SK-N-SH treated with all-trans-retinoic acid at 6 μM for 48 hours (cell line): ENCODE measurements around the gene IPO7.
A peak's percentile ranks its signal among the peaks of the same experiment; 100 is the strongest.

Source experiments
- ATAC-seq: fragments of 200-7000 bp; cut with Tn5 transposase; 3 replicates; pipeline ENCODE4 v1.9.1; 2020; ENCODE audit warnings: mild to moderate bottlenecking, moderate library complexity
- ARNTL ChIP-seq: fragments of 450-650 bp; formaldehyde crosslinking; IDR thresholded peaks from 2 replicates; pipeline ENCODE4 v1.5.0; 2020; ENCODE audit warnings: low read depth, mild to moderate bottlenecking, moderate library complexity, borderline replicate concordance
- BACH2 ChIP-seq: fragments of 250-450 bp; sonication (Bioruptor Pico); IDR thresholded peaks from 2 replicates; pipeline ENCODE4 v1.9.0; 2021; ENCODE audit warnings: mild to moderate bottlenecking, borderline replicate concordance
- ESRRG ChIP-seq: fragments of 250-450 bp; sonication (Bioruptor Pico); IDR thresholded peaks from 2 replicates; pipeline ENCODE4 v1.6.1; 2021; ENCODE audit warnings: mild to moderate bottlenecking
- GLIS3 ChIP-seq: fragments of 250-450 bp; sonication (Bioruptor Pico); IDR thresholded peaks from 2 replicates; pipeline ENCODE4 v1.5.0; 2020; ENCODE audit warnings: mild to moderate bottlenecking, moderate library complexity
- ISL1 ChIP-seq: fragments of 250-450 bp; sonication (Bioruptor Pico); IDR thresholded peaks from 2 replicates; pipeline ENCODE4 v2.1.2; 2022; ENCODE audit warnings: mild to moderate bottlenecking, moderate library complexity
- OSR1 ChIP-seq: fragments of 250-450 bp; sonication (Bioruptor Pico); IDR thresholded peaks from 2 replicates; pipeline ENCODE4 v1.8.0; 2022; ENCODE audit warnings: moderate library complexity, mild to moderate bottlenecking, inconsistent platforms
- RARB ChIP-seq: fragments of 250-450 bp; sonication (Bioruptor Pico); IDR thresholded peaks from 2 replicates; pipeline ENCODE4 v1.8.0; 2021; ENCODE audit warnings: mild to moderate bottlenecking, moderate library complexity
- SNAI2 ChIP-seq: fragments of 250-450 bp; sonication (Bioruptor Pico); IDR thresholded peaks from 2 replicates; pipeline ENCODE4 v1.5.0; 2020; ENCODE audit warnings: mild to moderate bottlenecking, moderate library complexity
- TCF4 ChIP-seq: fragments of 250-450 bp; sonication (Bioruptor Pico); IDR thresholded peaks from 2 replicates; pipeline ENCODE4 v1.8.0; 2021; ENCODE audit warnings: mild to moderate bottlenecking, moderate library complexity, borderline replicate concordance
- TOX ChIP-seq: fragments of 250-450 bp; sonication (Bioruptor Pico); IDR thresholded peaks from 2 replicates; pipeline ENCODE4 v1.8.0; 2021; ENCODE audit warnings: mild to moderate bottlenecking, moderate library complexity, borderline replicate concordance
- ZC3H10 ChIP-seq: fragments of 250-450 bp; sonication (Bioruptor Pico); IDR thresholded peaks from 2 replicates; pipeline ENCODE4 v1.5.1; 2021; ENCODE audit warnings: mild to moderate bottlenecking, moderate library complexity
- ZFP3 ChIP-seq: fragments of 250-450 bp; sonication (Bioruptor Pico); IDR thresholded peaks from 2 replicates; pipeline ENCODE4 v1.5.0; 2020; ENCODE audit warnings: mild to moderate bottlenecking, moderate library complexity
- ZFP30 ChIP-seq: fragments of 450-650 bp; formaldehyde crosslinking; IDR thresholded peaks from 2 replicates; pipeline ENCODE4 v1.5.0; 2022; ENCODE audit warnings: mild to moderate bottlenecking, moderate library complexity
- ZNF565 ChIP-seq: fragments of 450-650 bp; formaldehyde crosslinking; conservative IDR thresholded peaks from 2 replicates; pipeline ENCODE4 v1.5.0; 2020; ENCODE audit warnings: low read depth, mild to moderate bottlenecking, moderate library complexity
- ZNF70 ChIP-seq: fragments of 450-650 bp; formaldehyde crosslinking; IDR thresholded peaks from 2 replicates; pipeline ENCODE4 v1.5.0; 2020; ENCODE audit warnings: mild to moderate bottlenecking, moderate library complexity
- ZNF8 ChIP-seq: fragments of 450-650 bp; formaldehyde crosslinking; IDR thresholded peaks from 2 replicates; pipeline ENCODE4 v1.5.0; 2020; ENCODE audit warnings: mild to moderate bottlenecking, moderate library complexity
- TF ChIP-seq, protein P1 (sequence below): fragments of 250-450 bp; sonication (Bioruptor Pico); IDR thresholded peaks from 2 replicates; pipeline ENCODE4 v1.8.0; 2020; ENCODE audit warnings: mild to moderate bottlenecking, moderate library complexity, borderline replicate concordance
- TF ChIP-seq, protein P2 (sequence below): fragments of 250-450 bp; sonication (Bioruptor Pico); IDR thresholded peaks from 2 replicates; pipeline ENCODE4 v1.8.0; 2021; ENCODE audit warnings: low read depth, mild to moderate bottlenecking, moderate library complexity, borderline replicate concordance
- TF ChIP-seq, protein P3 (sequence below): fragments of 250-450 bp; sonication (Bioruptor Pico); IDR thresholded peaks from 2 replicates; pipeline ENCODE4 v1.5.0; 2020; ENCODE audit warnings: mild to moderate bottlenecking, moderate library complexity
- TF ChIP-seq, protein P4 (sequence below): fragments of 250-450 bp; sonication (Bioruptor Pico); IDR thresholded peaks from 2 replicates; pipeline ENCODE4 v1.5.1; 2020; ENCODE audit warnings: low read depth, mild to moderate bottlenecking, moderate library complexity

Gene IPO7

DNA sequence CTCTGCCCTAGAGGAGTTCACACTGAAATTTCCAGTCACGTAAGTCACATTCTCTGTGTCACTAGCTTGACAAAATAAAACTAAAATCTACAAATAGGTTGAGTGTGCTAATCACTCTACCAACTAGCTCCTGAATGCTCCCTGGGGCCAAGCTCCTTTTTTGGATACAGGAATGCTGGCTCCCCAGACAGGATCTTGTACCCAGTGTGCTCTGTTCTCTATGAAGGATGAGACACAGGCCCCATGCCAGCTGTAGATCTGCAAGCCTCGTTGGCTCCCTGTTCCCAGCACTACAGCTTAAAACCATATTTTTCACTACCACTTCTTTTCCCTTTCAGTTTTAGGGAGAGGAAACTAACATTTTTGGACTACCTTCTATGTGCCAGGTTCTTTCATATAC lies 3.7 kb upstream of the IPO7 start (continued):
- TF ChIP-seq, protein P1, sequence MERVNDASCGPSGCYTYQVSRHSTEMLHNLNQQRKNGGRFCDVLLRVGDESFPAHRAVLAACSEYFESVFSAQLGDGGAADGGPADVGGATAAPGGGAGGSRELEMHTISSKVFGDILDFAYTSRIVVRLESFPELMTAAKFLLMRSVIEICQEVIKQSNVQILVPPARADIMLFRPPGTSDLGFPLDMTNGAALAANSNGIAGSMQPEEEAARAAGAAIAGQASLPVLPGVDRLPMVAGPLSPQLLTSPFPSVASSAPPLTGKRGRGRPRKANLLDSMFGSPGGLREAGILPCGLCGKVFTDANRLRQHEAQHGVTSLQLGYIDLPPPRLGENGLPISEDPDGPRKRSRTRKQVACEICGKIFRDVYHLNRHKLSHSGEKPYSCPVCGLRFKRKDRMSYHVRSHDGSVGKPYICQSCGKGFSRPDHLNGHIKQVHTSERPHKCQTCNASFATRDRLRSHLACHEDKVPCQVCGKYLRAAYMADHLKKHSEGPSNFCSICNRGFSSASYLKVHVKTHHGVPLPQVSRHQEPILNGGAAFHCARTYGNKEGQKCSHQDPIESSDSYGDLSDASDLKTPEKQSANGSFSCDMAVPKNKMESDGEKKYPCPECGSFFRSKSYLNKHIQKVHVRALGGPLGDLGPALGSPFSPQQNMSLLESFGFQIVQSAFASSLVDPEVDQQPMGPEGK (CRISPR knock-in tag), result no peak
- no peak for TF ChIP-seq ZC3H10 (CRISPR knock-in tag)

DNA sequence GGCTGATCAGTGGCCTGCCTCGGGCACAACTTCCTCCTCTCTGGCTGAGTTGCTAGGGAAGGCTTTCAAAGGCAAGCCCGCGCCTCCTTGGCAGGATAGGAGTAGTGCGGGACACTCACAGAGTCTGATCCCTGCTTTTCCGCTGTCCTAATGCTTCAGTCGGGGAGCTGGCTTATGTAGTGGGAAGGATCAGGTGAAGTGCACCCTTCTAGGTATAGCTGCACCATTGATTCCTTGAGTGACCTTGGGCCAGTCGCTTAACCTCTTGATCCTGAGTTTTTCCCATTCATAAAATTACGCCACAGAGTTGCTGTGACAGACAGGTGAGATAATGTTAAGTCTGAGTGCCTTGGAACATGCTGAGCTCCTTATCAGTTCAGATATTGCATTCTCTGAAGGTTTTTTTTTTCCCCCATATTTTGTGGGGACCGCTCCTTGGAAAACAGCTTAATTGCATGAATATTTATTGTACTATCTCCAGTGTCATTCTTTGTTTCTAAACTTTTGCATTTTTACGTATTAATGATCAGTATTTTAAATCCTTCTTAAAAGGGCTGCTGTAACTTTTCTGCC lies 961 bp downstream of the IPO7 start:
- TF ChIP-seq ZFP3 (CRISPR knock-in tag), result peak; percentile 87
- TF ChIP-seq, protein P2, sequence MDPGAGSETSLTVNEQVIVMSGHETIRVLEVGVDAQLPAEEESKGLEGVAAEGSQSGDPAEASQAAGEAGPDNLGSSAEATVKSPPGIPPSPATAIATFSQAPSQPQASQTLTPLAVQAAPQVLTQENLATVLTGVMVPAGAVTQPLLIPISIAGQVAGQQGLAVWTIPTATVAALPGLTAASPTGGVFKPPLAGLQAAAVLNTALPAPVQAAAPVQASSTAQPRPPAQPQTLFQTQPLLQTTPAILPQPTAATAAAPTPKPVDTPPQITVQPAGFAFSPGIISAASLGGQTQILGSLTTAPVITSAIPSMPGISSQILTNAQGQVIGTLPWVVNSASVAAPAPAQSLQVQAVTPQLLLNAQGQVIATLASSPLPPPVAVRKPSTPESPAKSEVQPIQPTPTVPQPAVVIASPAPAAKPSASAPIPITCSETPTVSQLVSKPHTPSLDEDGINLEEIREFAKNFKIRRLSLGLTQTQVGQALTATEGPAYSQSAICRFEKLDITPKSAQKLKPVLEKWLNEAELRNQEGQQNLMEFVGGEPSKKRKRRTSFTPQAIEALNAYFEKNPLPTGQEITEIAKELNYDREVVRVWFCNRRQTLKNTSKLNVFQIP (CRISPR knock-in tag), result no peak
- peak; percentile 73 for ATAC-seq

DNA sequence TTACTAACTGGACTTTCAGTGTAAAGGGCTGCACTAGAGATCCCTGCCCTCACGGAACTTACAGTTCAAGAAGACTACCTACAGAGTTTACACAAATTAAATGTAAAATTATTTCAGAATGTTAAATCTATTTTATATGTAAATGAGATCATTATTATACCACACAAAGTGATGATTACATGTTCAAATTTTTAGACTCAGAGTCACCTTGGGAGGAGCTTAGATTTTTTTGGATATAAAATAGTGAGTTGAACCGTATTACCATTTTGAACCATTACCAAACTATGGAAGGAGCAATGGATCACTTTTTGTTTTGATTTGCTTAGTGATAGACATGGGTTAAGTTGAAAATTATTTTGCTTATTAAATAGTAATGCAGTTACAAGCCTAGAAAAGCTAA lies 1.6 kb downstream of the IPO7 start:
- ATAC-seq, result no peak

DNA sequence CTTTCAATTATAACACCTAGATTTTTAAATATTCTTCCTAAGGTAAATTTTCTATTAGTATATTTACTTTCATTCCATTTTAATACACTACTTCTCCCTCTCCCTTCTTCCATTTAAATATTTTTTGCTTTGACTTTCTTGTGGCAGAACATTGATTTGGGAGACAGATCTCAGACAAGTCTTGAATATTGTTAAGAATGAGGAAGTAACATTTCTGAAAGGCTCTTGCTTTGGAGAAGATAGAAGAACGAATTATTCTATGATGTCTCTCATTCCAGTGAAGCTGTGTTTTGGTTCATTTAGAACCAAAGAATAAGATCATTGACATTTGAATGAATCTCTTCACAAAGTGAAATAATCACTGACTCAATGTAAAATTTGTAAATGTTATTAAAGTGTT lies 2.4 kb downstream of the IPO7 start:
- TF ChIP-seq ISL1 (CRISPR knock-in tag) (no peak), ZNF8 (no peak), ZNF70 (CRISPR knock-in tag) (no peak), ZFP3 (CRISPR knock-in tag) (no peak), ESRRG (CRISPR knock-in tag) (no peak), ZFP30 (no peak), GLIS3 (CRISPR knock-in tag) (no peak), TOX (CRISPR knock-in tag) (no peak), ARNTL (CRISPR knock-in tag) (no peak), OSR1 (CRISPR knock-in tag) (no peak), RARB (CRISPR knock-in tag) (no peak), TCF4 (no peak), ZC3H10 (CRISPR knock-in tag) (no peak), ZNF565 (CRISPR knock-in tag) (no peak)
- TF ChIP-seq, protein P3, sequence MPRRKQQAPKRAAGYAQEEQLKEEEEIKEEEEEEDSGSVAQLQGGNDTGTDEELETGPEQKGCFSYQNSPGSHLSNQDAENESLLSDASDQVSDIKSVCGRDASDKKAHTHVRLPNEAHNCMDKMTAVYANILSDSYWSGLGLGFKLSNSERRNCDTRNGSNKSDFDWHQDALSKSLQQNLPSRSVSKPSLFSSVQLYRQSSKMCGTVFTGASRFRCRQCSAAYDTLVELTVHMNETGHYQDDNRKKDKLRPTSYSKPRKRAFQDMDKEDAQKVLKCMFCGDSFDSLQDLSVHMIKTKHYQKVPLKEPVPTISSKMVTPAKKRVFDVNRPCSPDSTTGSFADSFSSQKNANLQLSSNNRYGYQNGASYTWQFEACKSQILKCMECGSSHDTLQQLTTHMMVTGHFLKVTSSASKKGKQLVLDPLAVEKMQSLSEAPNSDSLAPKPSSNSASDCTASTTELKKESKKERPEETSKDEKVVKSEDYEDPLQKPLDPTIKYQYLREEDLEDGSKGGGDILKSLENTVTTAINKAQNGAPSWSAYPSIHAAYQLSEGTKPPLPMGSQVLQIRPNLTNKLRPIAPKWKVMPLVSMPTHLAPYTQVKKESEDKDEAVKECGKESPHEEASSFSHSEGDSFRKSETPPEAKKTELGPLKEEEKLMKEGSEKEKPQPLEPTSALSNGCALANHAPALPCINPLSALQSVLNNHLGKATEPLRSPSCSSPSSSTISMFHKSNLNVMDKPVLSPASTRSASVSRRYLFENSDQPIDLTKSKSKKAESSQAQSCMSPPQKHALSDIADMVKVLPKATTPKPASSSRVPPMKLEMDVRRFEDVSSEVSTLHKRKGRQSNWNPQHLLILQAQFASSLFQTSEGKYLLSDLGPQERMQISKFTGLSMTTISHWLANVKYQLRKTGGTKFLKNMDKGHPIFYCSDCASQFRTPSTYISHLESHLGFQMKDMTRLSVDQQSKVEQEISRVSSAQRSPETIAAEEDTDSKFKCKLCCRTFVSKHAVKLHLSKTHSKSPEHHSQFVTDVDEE (CRISPR knock-in tag), result no peak
- TF ChIP-seq, protein P4, sequence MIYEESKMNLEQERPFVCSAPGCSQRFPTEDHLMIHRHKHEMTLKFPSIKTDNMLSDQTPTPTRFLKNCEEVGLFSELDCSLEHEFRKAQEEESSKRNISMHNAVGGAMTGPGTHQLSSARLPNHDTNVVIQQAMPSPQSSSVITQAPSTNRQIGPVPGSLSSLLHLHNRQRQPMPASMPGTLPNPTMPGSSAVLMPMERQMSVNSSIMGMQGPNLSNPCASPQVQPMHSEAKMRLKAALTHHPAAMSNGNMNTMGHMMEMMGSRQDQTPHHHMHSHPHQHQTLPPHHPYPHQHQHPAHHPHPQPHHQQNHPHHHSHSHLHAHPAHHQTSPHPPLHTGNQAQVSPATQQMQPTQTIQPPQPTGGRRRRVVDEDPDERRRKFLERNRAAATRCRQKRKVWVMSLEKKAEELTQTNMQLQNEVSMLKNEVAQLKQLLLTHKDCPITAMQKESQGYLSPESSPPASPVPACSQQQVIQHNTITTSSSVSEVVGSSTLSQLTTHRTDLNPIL, result no peak
- TF ChIP-seq, protein P2 (CRISPR knock-in tag), result no peak
- TF ChIP-seq, protein P1 (CRISPR knock-in tag), result no peak
- ATAC-seq, result no peak

More for the DNA sequence above, 1.6 kb downstream of the IPO7 start:
- no peak for TF ChIP-seq TOX (CRISPR knock-in tag)
- no peak for TF ChIP-seq BACH2 (CRISPR knock-in tag)
- no peak for TF ChIP-seq SNAI2 (CRISPR knock-in tag)
- TF ChIP-seq, protein P2 (CRISPR knock-in tag), result no peak
